ENCODE data around the gene GGN. TPM values are rescaled to one million over a fixed set of nuclear protein-coding genes. Genes with fewer than 3 reads are reported as not detected.

The GGN gene
- total and polyA plus RNA-seq, 9 of the 15 experiments (the other 6 are each of a cell fraction or from before 2014, with no cell fraction given): 0.15 to 0.33 TPM; not detected in 7

DNA sequence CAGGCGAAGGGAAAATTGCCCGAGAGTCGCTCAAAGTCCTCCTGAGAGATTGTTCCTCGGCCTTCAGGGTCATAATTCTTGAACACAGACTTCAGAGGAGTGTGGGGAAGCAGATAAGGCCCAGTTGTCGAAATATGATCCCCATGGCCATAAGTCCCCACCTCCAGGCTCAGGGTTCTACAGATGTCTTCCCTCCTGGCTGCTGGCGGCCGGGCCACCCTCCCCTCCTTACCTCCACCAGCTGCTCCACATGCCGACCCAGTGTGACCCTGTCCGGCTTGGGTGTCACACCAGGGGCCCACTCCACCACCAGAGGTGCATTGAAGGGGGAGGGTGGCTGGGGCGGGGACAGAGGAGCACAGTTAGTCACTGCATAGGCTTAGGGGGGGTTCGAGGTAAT, 25.1 kb upstream of the GGN start (continued):
- peak; percentile 81; the same call in 1 of the 2 replicates for TF ChIP-seq PHF21A (IDR thresholded peaks at IDR 0.05; ENCODE audit: borderline replicate concordance, low read depth)
- peak; percentile 27; the same call in 1 of the 2 replicates for TF ChIP-seq PHF8 (IDR thresholded peaks at IDR 0.05; ENCODE audit: borderline replicate concordance, low read length)
- TF ChIP-seq ZC3H8 (IDR thresholded peaks at IDR 0.05): no peak
- peak; percentile 94 for TF ChIP-seq ARID1B (IDR thresholded peaks at IDR 0.05)
- TF ChIP-seq KLF16 (IDR thresholded peaks at IDR 0.05): peak; percentile 82; the same call in 1 of the 2 replicates
- TF ChIP-seq PML (IDR thresholded peaks at IDR 0.05; ENCODE audit: low read length): 0 out of 2 replicates have a peak, but pooled peaks have one; percentile 44
- peak; percentile 18; the same call in 1 of the 2 replicates for TF ChIP-seq EP400 (IDR thresholded peaks at IDR 0.05)
- TF ChIP-seq FOXK1 (CRISPR knock-in tag; IDR thresholded peaks at IDR 0.05; ENCODE audit: borderline replicate concordance): no peak
- TF ChIP-seq CCNT2 (IDR thresholded peaks at IDR 0.05; ENCODE audit: borderline replicate concordance, extremely low read depth, insufficient read length, low read depth, low read length): peak; percentile 57
- peak; percentile 94 for TF ChIP-seq CBFA2T2 (conservative IDR thresholded peaks at IDR 0.05)

DNA sequence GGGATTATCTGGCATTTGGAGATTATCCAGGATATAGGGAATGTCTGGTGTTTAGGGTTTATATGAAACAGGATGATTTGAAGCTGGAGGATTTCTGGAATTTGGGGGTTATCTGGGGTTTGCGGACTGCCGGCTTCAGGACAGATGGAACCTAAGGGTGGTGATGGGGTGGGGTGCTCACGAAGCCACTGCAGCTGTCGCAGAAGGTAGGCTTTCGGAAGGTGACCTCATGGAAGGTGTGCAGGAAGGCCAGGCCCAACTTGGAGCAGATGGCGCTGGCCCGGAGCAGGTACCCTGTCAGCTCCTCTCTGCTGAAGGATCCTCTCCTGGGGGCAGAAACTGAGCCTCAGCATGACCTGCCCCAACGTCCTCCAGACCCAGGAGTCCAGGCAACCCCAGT, 24.7 kb upstream of the GGN start:
- Histone ChIP-seq H3K4me1 (replicated peaks in 1 of 2; ENCODE audit: control insufficient read depth in 2 of 2, insufficient read depth in 2 of 2, low read length in 2 of 2) (peaks cover 40 to 54% of the 10 kb centered on the region in 2 experiments), H3K27me3 (ENCODE audit: control insufficient read depth in 2 of 2, insufficient read depth in 2 of 2, low read length in 2 of 2) (no peaks in the 10 kb centered on the region), H3K9me3 (replicated peaks; ENCODE audit: control insufficient read depth, insufficient read depth, low read depth, low read length) (no peaks in the 10 kb centered on the region), H3K79me2 (ENCODE audit: control insufficient read depth, insufficient read depth, low read length) (no peaks in the 10 kb centered on the region), H4K20me1 (replicated peaks; ENCODE audit: control insufficient read depth, insufficient read depth, low read length) (no peaks in the 10 kb centered on the region), H3K9me1 (ENCODE audit: control insufficient read depth, insufficient read depth, low read length) (peaks cover 2% of the 10 kb centered on the region), H3K4me2 (ENCODE audit: insufficient read depth, low read length) (peak overlapping the region; percentile 70), H3K36me3 (ENCODE audit: control insufficient read depth, insufficient read depth, low read length) (peaks cover 7% of the 10 kb centered on the region; the same call in 2 of the 3 replicates), H3K4me3 (no peak overlapping the region), H2AFZ (ENCODE audit: low read depth, low read length) (peak overlapping the region; percentile 28), H3K27ac (ENCODE audit: extremely low read depth, low read depth, low read length) (peak overlapping the region; percentile 29), H3K9ac (ENCODE audit: insufficient read depth in 1 of 2, low read depth in 2 of 2, low read length in 2 of 2) (peak overlapping the region; percentile 0 to 89; a peak in 3 of 4 replicates)
- no TSS peak for BruUV-seq (replicated peaks)
- in situ Hi-C loops (cut with MboI): no loop called here
- 31% methylated on average over 8 of the region's 8 CpGs for WGBS (ENCODE audit: insufficient coverage, low coverage, missing lambda C conversion rate)
- ChIA-PET CTCF (ENCODE audit: low intra/inter-chr PET ratio) (no interaction called here), POLR2A (interaction anchor here (0.6 to 3.3 kb wide), 3 partner anchors 8 to 26 kb away, joined by 3 to 30 read pairs (median 4); partner anchors contain the start of gene FAM98C)
- intact Hi-C loops (cut with micrococcal nuclease): loop anchor here (5.0 kb wide), 1 partner anchor 95 kb away; no protein-coding TSS in a partner anchor
- DNase-seq (ENCODE audit: extremely low read depth in 1 of 4, low spot score in 3 of 4): no peak
- peak; percentile 25 for ATAC-seq
- FAIRE-seq: no peak
- TF ChIP-seq MYBL2 (IDR thresholded peaks at IDR 0.05; ENCODE audit: low read depth): no peak
- no peak for TF ChIP-seq MYBL2 (CRISPR knock-in tag; IDR thresholded peaks at IDR 0.05; ENCODE audit: borderline replicate concordance)
- TF ChIP-seq SRSF3 (IDR thresholded peaks at IDR 0.05; ENCODE audit: insufficient read depth, low read length): no peak
- TF ChIP-seq, protein P1, sequence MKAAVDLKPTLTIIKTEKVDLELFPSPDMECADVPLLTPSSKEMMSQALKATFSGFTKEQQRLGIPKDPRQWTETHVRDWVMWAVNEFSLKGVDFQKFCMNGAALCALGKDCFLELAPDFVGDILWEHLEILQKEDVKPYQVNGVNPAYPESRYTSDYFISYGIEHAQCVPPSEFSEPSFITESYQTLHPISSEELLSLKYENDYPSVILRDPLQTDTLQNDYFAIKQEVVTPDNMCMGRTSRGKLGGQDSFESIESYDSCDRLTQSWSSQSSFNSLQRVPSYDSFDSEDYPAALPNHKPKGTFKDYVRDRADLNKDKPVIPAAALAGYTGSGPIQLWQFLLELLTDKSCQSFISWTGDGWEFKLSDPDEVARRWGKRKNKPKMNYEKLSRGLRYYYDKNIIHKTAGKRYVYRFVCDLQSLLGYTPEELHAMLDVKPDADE (conservative IDR thresholded peaks at IDR 0.05; ENCODE audit: control insufficient read depth, low read depth, low read length): no peak
- TF ChIP-seq THRB (CRISPR knock-in tag; conservative IDR thresholded peaks at IDR 0.05): no peak
- no peak for TF ChIP-seq NRF1 (conservative IDR thresholded peaks at IDR 0.05 in 1 of 2, IDR thresholded peaks at IDR 0.05 in 1 of 2)
- no peak for TF ChIP-seq HDAC1 (IDR thresholded peaks at IDR 0.05)
- no peak for TF ChIP-seq ETS2 (tag; IDR thresholded peaks at IDR 0.05; ENCODE audit: borderline replicate concordance, poor library complexity, severe bottlenecking)
- no peak for TF ChIP-seq ETV6 (IDR thresholded peaks at IDR 0.05; ENCODE audit: borderline replicate concordance in 1 of 2, low read depth in 2 of 2, low read length in 1 of 2)
- TF ChIP-seq ETV6 (CRISPR knock-in tag; IDR thresholded peaks at IDR 0.05; ENCODE audit: borderline replicate concordance): no peak
- TF ChIP-seq ZNF589 (CRISPR knock-in tag; IDR thresholded peaks at IDR 0.05; ENCODE audit: low read depth): no peak

Measured in K562 (cell line).